OCI-LY7 (cell line): ENCODE measurements around the gene FCGR2B. TPM values are rescaled to one million over a fixed set of nuclear protein-coding genes. Genes with fewer than 3 reads are reported as not detected.

ENCODE experiments used
- BruUV-seq: library from RNA; stranded (reverse); fragments of 400-500 nt; replicated peaks from 2 replicates; lab custom pipeline; 2021; lab: Mats Ljungman, UMichigan
- CTCF ChIA-PET: fragments of 300-600 bp; sonication (Branson Sonifier 250); formaldehyde crosslinking; loops from one replicate; lab custom pipeline; 2022; ENCODE audit warnings: antibody characterized with exemption; ENCODE audit not compliant: unreplicated experiment; lab: Charles Lee
- POLR2A ChIA-PET: fragments of 300-600 bp; sonication (Branson Sonifier 250); formaldehyde crosslinking; loops from one replicate; lab custom pipeline; 2022; ENCODE audit warnings: antibody characterized with exemption; lab: Charles Lee
- DNase-seq: peaks from one replicate; pipeline ENCODE4 v3.0.0-alpha.2; 2015; ENCODE audit warnings: low spot score
- H2AFZ ChIP-seq: fragments of 200-600 bp; sonication (generic), shearing (Covaris generic); 2 replicates; pipeline ENCODE4 v1.6.1; 2014; ENCODE audit warnings: mild to moderate bottlenecking, antibody characterized with exemption, low read length, moderate library complexity
- H3K27ac ChIP-seq: fragments of 200-600 bp; sonication (generic); 2 replicates; pipeline ENCODE4 v1.5.1; 2014; ENCODE audit warnings: mixed run types, low read depth, mild to moderate bottlenecking, moderate library complexity, low read length, inconsistent platforms; ENCODE audit not compliant: poor library complexity, severe bottlenecking
- H3K36me3 ChIP-seq: fragments of 200-600 bp; sonication (generic); 2 replicates; pipeline ENCODE4 v1.6.1; 2014; ENCODE audit warnings: mild to moderate bottlenecking, antibody characterized with exemption, low read length, moderate library complexity, mixed read lengths; ENCODE audit not compliant: insufficient read depth
- H3K4me1 ChIP-seq: fragments of 200-600 bp; sonication (generic); 2 replicates; pipeline ENCODE4 v1.5.1; 2014; ENCODE audit warnings: mild to moderate bottlenecking, low read length; ENCODE audit not compliant: insufficient read depth, poor library complexity, severe bottlenecking
- H3K4me2 ChIP-seq: fragments of 200-600 bp; sonication (generic); 2 replicates; pipeline ENCODE4 v1.6.1; 2014; ENCODE audit warnings: mild to moderate bottlenecking, low read length
- H3K4me3 ChIP-seq: fragments of 200-600 bp; sonication (generic); 2 replicates; pipeline ENCODE4 v1.5.1; 2014; ENCODE audit warnings: mild to moderate bottlenecking, low read depth, low read length; ENCODE audit not compliant: poor library complexity, severe bottlenecking
- H3K79me2 ChIP-seq: fragments of 200-600 bp; sonication (generic); 2 replicates; pipeline ENCODE4 v1.6.1; 2016; ENCODE audit warnings: low read depth, mild to moderate bottlenecking, low read length, moderate library complexity, mixed read lengths; ENCODE audit not compliant: insufficient read depth
- H3K9me2 ChIP-seq: fragments of 200-600 bp; sonication (generic); 2 replicates; pipeline ENCODE4 v1.6.1; 2016; ENCODE audit warnings: mild to moderate bottlenecking, low read length, mixed read lengths; ENCODE audit not compliant: insufficient read depth
- H3K9me3 ChIP-seq: fragments of 200-600 bp; sonication (generic); 2 replicates; pipeline ENCODE4 v1.6.1; 2014; ENCODE audit warnings: mild to moderate bottlenecking, mixed run types, low read length, mixed read lengths
- H4K20me1 ChIP-seq: fragments of 200-600 bp; sonication (generic); 2 replicates; pipeline ENCODE4 v1.6.1; 2014; ENCODE audit warnings: mild to moderate bottlenecking, antibody characterized with exemption, low read length, moderate library complexity, mixed read lengths; ENCODE audit not compliant: insufficient read depth
- EZH2phosphoT487 ChIP-seq: fragments of 200-600 bp; sonication (generic); IDR thresholded peaks from 2 replicates; pipeline ENCODE4 v1.6.1; 2018; ENCODE audit warnings: low read depth, borderline replicate concordance, mild to moderate bottlenecking, mixed run types, antibody characterized with exemption, low read length, moderate library complexity, mixed read lengths
- intact Hi-C: fragments of 100-400 bp; cut with micrococcal nuclease; formaldehyde crosslinking; loops from one replicate; pipeline ENCODE4 v1.10.0; 2022; ENCODE audit not compliant: unreplicated experiment
- total RNA-seq, 2 experiments: library from RNA; depleted of rRNA in 1 of 2; stranded (reverse); fragments of >200 nt in 1 of 2; shearing (Covaris generic) in 1 of 2; gene quantifications; 2 replicates each; pipeline ENCODE4 v1.2.3, GENCODE V29; 2014 to 2022
- TF ChIP-seq, protein P1 (sequence below): fragments of 200-600 bp; sonication (generic); conservative IDR thresholded peaks from 2 replicates; pipeline ENCODE4 v1.5.1; 2014; ENCODE audit warnings: mild to moderate bottlenecking, antibody characterized with exemption, low read length, moderate library complexity, mixed read lengths

FCGR2B gene
- total RNA-seq, 2 experiments from 2014 or later = 4.6 to 4.8 TPM

DNA sequence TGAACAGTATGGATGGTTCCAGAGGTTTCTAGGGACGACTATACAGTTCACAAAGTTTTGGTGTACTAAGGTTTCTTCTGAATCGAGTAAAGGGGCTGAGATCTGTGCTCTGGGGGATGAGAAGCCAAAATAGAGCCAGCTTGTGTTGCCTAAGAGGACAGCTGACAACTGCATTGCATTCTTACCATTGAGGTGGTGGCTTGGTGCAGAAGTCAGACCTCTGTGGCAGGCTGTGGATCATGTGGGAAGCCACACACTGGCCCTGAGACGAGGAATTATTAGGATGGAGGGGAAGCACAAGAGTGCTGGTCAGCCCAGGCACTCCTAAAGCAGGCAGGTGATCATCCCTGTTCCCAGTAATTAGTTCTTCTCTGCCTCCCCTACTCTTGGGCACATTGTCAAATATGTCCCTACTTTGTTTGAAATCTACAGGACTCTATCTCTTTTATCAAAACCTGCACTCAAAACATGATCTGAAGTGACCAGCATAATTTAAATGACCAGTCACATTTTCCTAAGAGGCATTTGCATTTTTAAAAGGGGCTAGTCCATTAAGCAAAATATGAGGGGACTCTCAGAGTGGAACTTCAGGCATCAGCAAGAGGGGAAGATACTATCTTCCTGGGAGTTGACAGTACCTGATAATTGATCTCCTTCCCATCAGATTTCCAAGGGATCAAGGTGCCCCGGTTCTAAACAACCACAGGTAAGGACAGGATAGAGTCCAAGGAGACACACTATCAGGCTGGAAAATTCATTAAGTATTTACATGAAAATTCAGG lies 58.2 kb downstream of the FCGR2B start, which contains the start of gene FCRLB:
FCRLB (plus strand) TSS at position 589 of the 782 bp plus-strand sequence. CDS start 1,129 bp downstream, outside the sequence.
- POLR2A ChIA-PET = interaction anchor here (0.6 to 3.5 kb wide), 3 partner anchors 13 to 183 kb away, joined by 3 to 20 read pairs (median 17); partner anchors contain the start of gene FCRLA
- H2AFZ ChIP-seq = peak within 1 kb of the TSS; percentile 91
- no peak for DNase-seq
- intact Hi-C loops = no loop called here
- H3K4me1 ChIP-seq = peaks cover 78% of the 10 kb centered on the region
- BruUV-seq = no TSS peak
- no peaks in the 10 kb centered on the region for H3K36me3 ChIP-seq
- CTCF ChIA-PET = no interaction called here
- TF ChIP-seq, protein P1, sequence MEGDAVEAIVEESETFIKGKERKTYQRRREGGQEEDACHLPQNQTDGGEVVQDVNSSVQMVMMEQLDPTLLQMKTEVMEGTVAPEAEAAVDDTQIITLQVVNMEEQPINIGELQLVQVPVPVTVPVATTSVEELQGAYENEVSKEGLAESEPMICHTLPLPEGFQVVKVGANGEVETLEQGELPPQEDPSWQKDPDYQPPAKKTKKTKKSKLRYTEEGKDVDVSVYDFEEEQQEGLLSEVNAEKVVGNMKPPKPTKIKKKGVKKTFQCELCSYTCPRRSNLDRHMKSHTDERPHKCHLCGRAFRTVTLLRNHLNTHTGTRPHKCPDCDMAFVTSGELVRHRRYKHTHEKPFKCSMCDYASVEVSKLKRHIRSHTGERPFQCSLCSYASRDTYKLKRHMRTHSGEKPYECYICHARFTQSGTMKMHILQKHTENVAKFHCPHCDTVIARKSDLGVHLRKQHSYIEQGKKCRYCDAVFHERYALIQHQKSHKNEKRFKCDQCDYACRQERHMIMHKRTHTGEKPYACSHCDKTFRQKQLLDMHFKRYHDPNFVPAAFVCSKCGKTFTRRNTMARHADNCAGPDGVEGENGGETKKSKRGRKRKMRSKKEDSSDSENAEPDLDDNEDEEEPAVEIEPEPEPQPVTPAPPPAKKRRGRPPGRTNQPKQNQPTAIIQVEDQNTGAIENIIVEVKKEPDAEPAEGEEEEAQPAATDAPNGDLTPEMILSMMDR = no peak
- no peak for TF ChIP-seq EZH2phosphoT487
- no peaks in the 10 kb centered on the region for H4K20me1 ChIP-seq
- peak within 1 kb of the TSS; percentile 95 for H3K27ac ChIP-seq
- no peak within 1 kb of the TSS for H3K4me3 ChIP-seq
- no peaks in the 10 kb centered on the region for H3K79me2 ChIP-seq
- no peaks in the 10 kb centered on the region for H3K9me3 ChIP-seq
- peak within 1 kb of the TSS; percentile 89 for H3K4me2 ChIP-seq
- no peaks in the 10 kb centered on the region for H3K9me2 ChIP-seq

DNA sequence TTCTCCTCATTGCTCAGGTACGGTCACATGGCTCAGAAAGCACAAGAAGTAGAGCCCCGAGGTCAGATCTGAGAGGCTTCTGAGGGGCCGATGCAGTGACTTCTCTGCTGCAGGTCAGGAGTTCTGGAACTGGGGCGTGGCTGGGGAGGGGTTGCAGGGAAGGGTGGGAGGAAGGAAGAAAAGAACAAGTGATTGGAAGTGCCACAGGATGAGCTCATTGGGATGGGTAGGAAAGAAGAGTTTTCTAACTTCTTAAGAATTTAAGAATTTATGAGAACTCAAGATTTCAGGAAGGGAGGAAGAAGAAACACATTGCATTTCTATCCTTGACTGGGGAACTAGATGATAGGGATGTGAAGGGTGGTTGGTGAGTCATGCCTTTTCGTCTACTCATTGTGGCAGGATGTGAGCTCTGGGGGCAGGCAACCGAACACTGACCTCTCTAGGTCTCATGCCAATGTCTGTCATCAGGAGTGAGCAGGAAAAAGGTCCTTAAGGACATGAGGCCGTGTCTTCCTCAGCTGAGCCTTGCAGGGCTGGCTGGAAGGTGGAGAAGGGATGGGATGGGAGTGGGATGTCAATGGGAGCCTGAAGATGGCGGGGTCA lies 58.9 kb downstream of the FCGR2B start:
- BruUV-seq = no TSS peak
- TF ChIP-seq, protein P1 = no peak
- no peak for TF ChIP-seq EZH2phosphoT487
- Histone ChIP-seq H3K4me2 (peak overlapping the region; percentile 89), H3K4me1 (peaks cover 71% of the 10 kb centered on the region), H4K20me1 (no peaks in the 10 kb centered on the region), H3K27ac (no peak overlapping the region), H2AFZ (peak overlapping the region; percentile 91; the same call in 1 of the 2 replicates), H3K79me2 (no peaks in the 10 kb centered on the region), H3K9me2 (no peaks in the 10 kb centered on the region), H3K4me3 (no peak overlapping the region), H3K9me3 (no peaks in the 10 kb centered on the region), H3K36me3 (no peaks in the 10 kb centered on the region)
- CTCF ChIA-PET = interaction anchor here (0.6 kb wide), 2 partner anchors 11 to 12 kb away, joined by 3 to 4 read pairs; no protein-coding TSS in a partner anchor
- POLR2A ChIA-PET = interaction anchor here (3.5 kb wide), 1 partner anchor 14 kb away, joined by 20 read pairs; the partner anchor contains the start of gene FCRLA
- intact Hi-C loops = no loop called here
- DNase-seq = no peak
